Memory B cell (primary cell): ENCODE results near the gene RNASE8.
"Not testable (repeated sequence)": the region's sequence is repeated elsewhere in the genome, so short reads cannot be mapped to it uniquely, and the experiment has no call there.

ENCODE experiments used
- ATAC-seq: fragments of 150-1000 bp; cut with Tn5 transposase; 2 replicates; pipeline ENCODE4 v1.10.0; 2021; ENCODE audit warnings: low read depth, mild to moderate bottlenecking, moderate library complexity
- DNase-seq, 2 donors: peaks; one replicate each; pipeline ENCODE4 v3.0.0; 2022; ENCODE audit warnings: low spot score in 2 of 2
- H3K27ac Mint-ChIP-seq: one replicate; pipeline ENCODE4 v1.8.0; 2022; ENCODE audit warnings: mild to moderate bottlenecking, moderate library complexity, mixed read lengths
- H3K27me3 Mint-ChIP-seq: one replicate; pipeline ENCODE4 v1.8.0; 2022; ENCODE audit warnings: mixed read lengths
- H3K36me3 Mint-ChIP-seq: one replicate; pipeline ENCODE4 v1.8.0; 2022; ENCODE audit warnings: mild to moderate bottlenecking, mixed read lengths
- H3K4me1 Mint-ChIP-seq: one replicate; pipeline ENCODE4 v1.8.0; 2022; ENCODE audit warnings: mixed read lengths
- H3K4me3 Mint-ChIP-seq: one replicate; pipeline ENCODE4 v1.8.0; 2022; ENCODE audit warnings: mild to moderate bottlenecking, moderate library complexity, mixed read lengths
- H3K9me3 Mint-ChIP-seq: one replicate; pipeline ENCODE4 v1.8.0; 2022; ENCODE audit warnings: mixed read lengths

The RNASE8 gene

GRCh38 chr14:21038441-21039422, 18.9 kb upstream of the RNASE8 start:
- ATAC-seq (no peak), DNase-seq (no peak)
- Mint-ChIP-seq H3K4me1 (no peaks in the 10 kb centered on the region), H3K4me3 (no peak overlapping the region), H3K27me3 (peaks cover 19% of the 10 kb centered on the region), H3K9me3 (no peaks in the 10 kb centered on the region), H3K27ac (no peak overlapping the region), H3K36me3 (no peaks in the 10 kb centered on the region)

DNA sequence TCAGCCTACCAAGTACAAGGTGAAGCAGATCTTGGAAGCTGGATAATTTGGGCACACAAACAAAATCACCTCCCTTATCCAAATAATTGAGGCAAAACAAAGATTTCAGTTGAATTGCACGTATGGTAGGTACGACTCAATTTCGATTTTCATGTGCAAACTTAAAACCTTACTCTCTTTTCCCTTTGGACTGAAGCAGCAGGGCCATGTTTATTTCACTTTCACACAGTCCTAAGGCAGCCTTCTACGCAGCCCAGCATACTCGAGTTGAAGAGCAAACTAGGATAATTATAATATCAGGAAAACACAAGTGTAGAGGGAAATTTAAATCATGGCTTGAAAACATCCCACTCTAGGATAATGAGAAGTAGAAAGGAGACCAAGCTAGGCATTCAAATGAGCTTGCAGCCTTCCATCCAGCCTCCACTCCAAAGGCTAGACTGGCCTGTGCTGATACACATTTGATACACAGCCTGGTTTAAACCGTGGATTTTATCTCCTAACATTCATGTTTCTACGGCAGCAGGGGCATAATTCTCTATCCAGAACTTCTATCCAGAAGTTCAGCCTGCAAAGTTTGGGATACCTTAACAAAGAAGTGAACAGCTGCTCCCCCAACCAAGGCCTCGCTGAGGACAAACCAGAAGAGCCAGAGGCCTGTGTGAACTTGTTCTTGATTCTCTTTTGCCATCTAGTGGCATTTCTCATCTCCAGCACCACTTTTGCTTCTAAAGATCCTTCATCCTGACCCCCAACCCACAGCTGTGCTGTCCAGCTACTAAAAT, 17.8 kb upstream of the RNASE8 start:
- peak; percentile 80 for ATAC-seq
- no peaks in the 10 kb centered on the region for H3K4me1 Mint-ChIP-seq
- peaks cover 23% of the 10 kb centered on the region for H3K27me3 Mint-ChIP-seq
- no peaks in the 10 kb centered on the region for H3K9me3 Mint-ChIP-seq
- DNase-seq = peak in 1 of 2 donors; percentile 13
- no peak overlapping the region for H3K27ac Mint-ChIP-seq
- no peak overlapping the region for H3K4me3 Mint-ChIP-seq
- H3K36me3 Mint-ChIP-seq = no peaks in the 10 kb centered on the region

- no peaks in the 10 kb centered on the region for H3K4me1 Mint-ChIP-seq
- H3K4me3 Mint-ChIP-seq = no peak overlapping the region
- no peak overlapping the region for H3K27ac Mint-ChIP-seq
- ATAC-seq (no peak), DNase-seq (no peak)
- H3K27me3 Mint-ChIP-seq = peaks cover 26% of the 10 kb centered on the region
- H3K36me3 Mint-ChIP-seq = no peaks in the 10 kb centered on the region
- no peaks in the 10 kb centered on the region for H3K9me3 Mint-ChIP-seq
Observed at GRCh38 chr14:21040370-21040925, 17.2 kb upstream of the RNASE8 start.

GRCh38 chr14:21040941-21041340, 16.7 kb upstream of the RNASE8 start:
- not testable (repeated sequence) for H3K27ac Mint-ChIP-seq, DNase-seq, H3K36me3 Mint-ChIP-seq, H3K4me1 Mint-ChIP-seq, H3K4me3 Mint-ChIP-seq, ATAC-seq, H3K9me3 Mint-ChIP-seq
- peaks cover 26% of the 10 kb centered on the region for H3K27me3 Mint-ChIP-seq

DNA sequence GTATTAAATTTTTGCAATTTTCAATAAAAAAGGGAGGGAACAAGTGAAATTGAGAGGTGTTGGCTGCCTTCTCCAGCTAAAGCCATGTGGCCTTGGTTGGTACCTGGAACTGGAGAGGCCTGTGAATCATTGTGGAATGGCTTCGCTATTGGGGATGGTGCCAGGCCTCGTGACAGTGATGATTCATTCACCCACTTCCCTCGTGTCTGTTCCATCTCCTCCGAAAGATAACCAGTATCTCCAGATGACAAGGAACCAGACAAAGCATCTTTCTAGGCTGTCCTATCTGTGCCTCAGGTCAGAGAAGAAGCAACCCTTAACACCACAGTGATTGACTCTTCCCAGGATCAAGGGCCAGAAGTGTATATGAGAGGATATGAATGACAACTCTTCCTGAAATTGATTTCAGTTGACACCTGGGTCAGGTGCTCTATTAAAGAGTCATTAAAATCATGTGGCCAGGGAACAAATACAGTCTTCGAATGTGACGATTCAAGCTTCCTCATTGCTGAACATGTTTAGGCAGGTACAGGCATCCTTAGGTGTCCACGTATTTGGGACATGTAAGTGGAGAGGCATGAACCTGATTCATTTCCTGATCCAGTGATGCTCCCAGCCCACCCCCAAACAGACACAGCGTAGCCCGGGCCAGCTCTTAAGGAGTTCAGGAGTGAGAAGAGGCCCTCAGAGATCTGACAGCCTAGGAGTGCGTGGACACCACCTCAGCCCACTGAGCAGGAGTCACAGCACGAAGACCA, 15.8 kb upstream of the RNASE8 start, which contains the start of gene RNASE7:
RNASE7 (plus strand) TSS at position 687 of the 758 bp plus-strand sequence. CDS start 631 bp downstream, outside the sequence.
- DNase-seq = no peak
- ATAC-seq = no peak
- no peak within 1 kb of the TSS for H3K27ac Mint-ChIP-seq
- H3K27me3 Mint-ChIP-seq = peaks cover 25% of the 10 kb centered on the region
- H3K4me3 Mint-ChIP-seq = no peak within 1 kb of the TSS
- H3K4me1 Mint-ChIP-seq = no peaks in the 10 kb centered on the region
- H3K9me3 Mint-ChIP-seq = no peaks in the 10 kb centered on the region
- H3K36me3 Mint-ChIP-seq = no peaks in the 10 kb centered on the region

GRCh38 chr14:21042918-21043317, 14.7 kb upstream of the RNASE8 start:
- peaks cover 23% of the 10 kb centered on the region for H3K27me3 Mint-ChIP-seq
- no peaks in the 10 kb centered on the region for H3K9me3 Mint-ChIP-seq
- no peaks in the 10 kb centered on the region for H3K36me3 Mint-ChIP-seq
- no peaks in the 10 kb centered on the region for H3K4me1 Mint-ChIP-seq
- no peak overlapping the region for H3K27ac Mint-ChIP-seq
- H3K4me3 Mint-ChIP-seq = no peak overlapping the region
- no peak for ATAC-seq
- no peak for DNase-seq

DNA sequence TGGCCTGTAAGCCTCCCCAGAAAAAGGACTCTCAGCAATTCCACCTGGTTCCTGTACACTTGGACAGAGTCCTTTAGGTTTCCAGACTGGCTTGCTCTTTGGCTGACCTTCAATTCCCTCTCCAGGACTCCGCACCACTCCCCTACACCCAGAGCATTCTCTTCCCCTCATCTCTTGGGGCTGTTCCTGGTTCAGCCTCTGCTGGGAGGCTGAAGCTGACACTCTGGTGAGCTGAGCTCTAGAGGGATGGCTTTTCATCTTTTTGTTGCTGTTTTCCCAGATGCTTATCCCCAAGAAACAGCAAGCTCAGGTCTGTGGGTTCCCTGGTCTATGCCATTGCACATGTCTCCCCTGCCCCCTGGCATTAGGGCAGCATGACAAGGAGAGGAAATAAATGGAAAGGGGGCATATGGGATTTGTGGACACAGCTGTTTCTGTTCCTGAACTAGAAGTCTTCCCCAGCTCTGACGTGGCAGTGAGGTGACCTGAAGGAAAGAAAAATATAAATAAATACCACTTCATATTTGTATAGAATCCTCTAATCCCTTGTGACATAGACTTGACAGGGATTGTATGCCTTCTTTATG, 14.1 kb upstream of the RNASE8 start:
- ATAC-seq (no peak), DNase-seq (no peak)
- no peaks in the 10 kb centered on the region for H3K4me1 Mint-ChIP-seq
- no peak overlapping the region for H3K4me3 Mint-ChIP-seq
- no peaks in the 10 kb centered on the region for H3K9me3 Mint-ChIP-seq
- H3K36me3 Mint-ChIP-seq = no peaks in the 10 kb centered on the region
- H3K27me3 Mint-ChIP-seq = peaks cover 23% of the 10 kb centered on the region
- no peak overlapping the region for H3K27ac Mint-ChIP-seq

GRCh38 chr14:21043974-21044618, 13.5 kb upstream of the RNASE8 start:
- H3K4me3 Mint-ChIP-seq = no peak overlapping the region
- no peak for ATAC-seq
- no peak for DNase-seq
- no peaks in the 10 kb centered on the region for H3K9me3 Mint-ChIP-seq
- peaks cover 26% of the 10 kb centered on the region for H3K27me3 Mint-ChIP-seq
- no peaks in the 10 kb centered on the region for H3K4me1 Mint-ChIP-seq
- no peaks in the 10 kb centered on the region for H3K36me3 Mint-ChIP-seq
- no peak overlapping the region for H3K27ac Mint-ChIP-seq

- H3K27ac Mint-ChIP-seq = no peak overlapping the region
- H3K36me3 Mint-ChIP-seq = no peaks in the 10 kb centered on the region
- H3K4me1 Mint-ChIP-seq = no peaks in the 10 kb centered on the region
- H3K9me3 Mint-ChIP-seq = no peaks in the 10 kb centered on the region
- no peak for DNase-seq
- H3K4me3 Mint-ChIP-seq = no peak overlapping the region
- ATAC-seq = no peak
- peaks cover 26% of the 10 kb centered on the region for H3K27me3 Mint-ChIP-seq
Observed at GRCh38 chr14:21047378-21047781, 10.2 kb upstream of the RNASE8 start.

GRCh38 chr14:21048638-21049037, 9.0 kb upstream of the RNASE8 start:
- Mint-ChIP-seq H3K36me3 (no peaks in the 10 kb centered on the region), H3K9me3 (no peaks in the 10 kb centered on the region), H3K4me3 (no peak overlapping the region), H3K27me3 (peaks cover 22% of the 10 kb centered on the region), H3K27ac (no peak overlapping the region), H3K4me1 (no peaks in the 10 kb centered on the region)
- no peak for DNase-seq
- no peak for ATAC-seq

DNA sequence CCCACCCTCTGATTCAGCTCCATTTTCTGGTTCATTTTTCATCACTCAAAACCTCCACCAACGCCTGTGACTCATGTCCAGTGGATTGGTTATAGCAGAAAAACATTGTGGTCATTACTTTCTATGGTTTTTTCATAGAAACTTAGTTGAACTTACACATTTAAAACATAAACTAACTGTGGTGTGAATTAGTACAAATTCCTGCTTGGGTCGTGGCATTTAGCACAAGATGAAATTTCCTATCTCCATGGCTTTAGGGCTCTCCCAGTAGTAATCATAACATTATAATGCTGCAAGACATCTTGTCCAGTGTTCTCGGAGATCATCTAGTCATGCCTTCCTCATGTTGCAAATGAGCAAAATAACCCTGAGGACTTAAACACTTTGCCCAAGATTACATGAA, 8.3 kb upstream of the RNASE8 start:
- Mint-ChIP-seq H3K9me3 (no peaks in the 10 kb centered on the region), H3K36me3 (no peaks in the 10 kb centered on the region), H3K27me3 (peaks cover 22% of the 10 kb centered on the region), H3K4me1 (no peaks in the 10 kb centered on the region), H3K4me3 (no peak overlapping the region), H3K27ac (no peak overlapping the region)
- ATAC-seq (no peak), DNase-seq (no peak)

DNA sequence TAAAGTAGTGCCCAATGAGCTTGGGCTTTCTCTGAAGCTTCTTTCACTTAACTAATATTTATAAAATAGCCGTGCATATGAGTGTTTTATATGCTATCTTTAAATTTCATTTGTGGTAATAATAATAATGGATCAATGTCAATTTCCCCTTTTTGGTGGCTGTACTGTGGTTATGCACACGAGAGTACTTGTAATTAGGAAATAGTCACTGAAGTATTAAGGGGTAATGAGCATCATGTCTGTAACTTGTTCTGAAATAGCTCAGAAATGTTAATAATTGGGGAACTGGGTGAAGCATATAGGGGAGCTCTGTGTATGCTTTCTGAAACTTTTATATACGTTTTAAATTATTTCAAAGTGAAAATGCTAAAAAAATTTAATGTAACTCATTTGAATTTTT, 7.0 kb upstream of the RNASE8 start:
- Mint-ChIP-seq H3K4me1 (no peaks in the 10 kb centered on the region), H3K4me3 (no peak overlapping the region), H3K36me3 (no peaks in the 10 kb centered on the region), H3K27me3 (peaks cover 14% of the 10 kb centered on the region), H3K27ac (no peak overlapping the region), H3K9me3 (no peaks in the 10 kb centered on the region)
- no peak for DNase-seq
- ATAC-seq = peak; percentile 52
